Endodermal cell (in vitro differentiated cells): ENCODE results near the gene SLAMF6. TPM values are rescaled to one million over a fixed set of nuclear protein-coding genes. Genes with fewer than 3 reads are reported as not detected.
"Not testable (repeated sequence)": the region's sequence is repeated elsewhere in the genome, so short reads cannot be mapped to it uniquely, and the experiment has no call there.

Experiments
- DNase-seq: peaks from one replicate; pipeline ENCODE4 v3.0.0-alpha.2; 2017
- H3K27ac ChIP-seq: 2 replicates; pipeline ENCODE4 v1.5.1; 2013; ENCODE audit warnings: mild to moderate bottlenecking, low read depth, low read length, moderate library complexity
- H3K27me3 ChIP-seq: 2 replicates; pipeline ENCODE4 v1.6.1; 2013; ENCODE audit warnings: mild to moderate bottlenecking, low read length, moderate library complexity; ENCODE audit not compliant: insufficient read depth, control insufficient read depth, poor library complexity, severe bottlenecking
- H3K36me3 ChIP-seq: 2 replicates; pipeline ENCODE4 v1.7.0; 2013; ENCODE audit warnings: mild to moderate bottlenecking, low read length, moderate library complexity; ENCODE audit not compliant: control insufficient read depth, insufficient read depth
- H3K4me1 ChIP-seq: one replicate; pipeline ENCODE4 v1.7.0; 2013; ENCODE audit warnings: low read length; ENCODE audit not compliant: control insufficient read depth, insufficient read depth
- H3K4me3 ChIP-seq: 2 replicates; pipeline ENCODE4 v1.5.1; 2013; ENCODE audit warnings: mild to moderate bottlenecking, low read length, moderate library complexity
- H3K9ac ChIP-seq: 2 replicates; pipeline ENCODE4 v1.6.1; 2013; ENCODE audit warnings: mild to moderate bottlenecking, low read length, moderate library complexity; ENCODE audit not compliant: poor library complexity, severe bottlenecking; ENCODE audit errors: extremely low read depth
- H3K9me3 ChIP-seq: 2 replicates; pipeline ENCODE4 v1.6.1; 2013; ENCODE audit warnings: mild to moderate bottlenecking, low read length, moderate library complexity; ENCODE audit not compliant: control insufficient read depth
- H3K27ac Mint-ChIP-seq: 2 replicates; pipeline ENCODE4 v1.8.0; 2020; ENCODE audit warnings: mixed read lengths
- H3K27me3 Mint-ChIP-seq: 2 replicates; pipeline ENCODE4 v1.8.0; 2021; ENCODE audit warnings: mild to moderate bottlenecking, mixed read lengths; ENCODE audit not compliant: insufficient read depth
- H3K36me3 Mint-ChIP-seq: 2 replicates; pipeline ENCODE4 v1.8.0; 2020; ENCODE audit warnings: low read depth, mixed read lengths
- H3K4me1 Mint-ChIP-seq: 2 replicates; pipeline ENCODE4 v1.8.0; 2020; ENCODE audit warnings: mixed read lengths
- H3K4me3 Mint-ChIP-seq: 2 replicates; pipeline ENCODE4 v1.8.0; 2020; ENCODE audit warnings: mild to moderate bottlenecking, moderate library complexity, mixed read lengths
- H3K9me3 Mint-ChIP-seq: 2 replicates; pipeline ENCODE4 v1.8.0; 2020; ENCODE audit warnings: mild to moderate bottlenecking, mixed read lengths
- CTCF ChIP-seq: fragments of 200-600 bp; sonication (generic); conservative IDR thresholded peaks from 2 replicates; pipeline ENCODE4 v1.5.0; 2021; ENCODE audit warnings: antibody characterized with exemption, mild to moderate bottlenecking
- WGBS, 2 experiments: methylation state at CpG; one replicate each; pipeline versions ENCODE4 v1.1.5 to v1.1.7; 2013; ENCODE audit warnings: missing lambda C conversion rate in 2 of 2, mixed read lengths in 1 of 2; ENCODE audit not compliant: insufficient coverage in 1 of 2, insufficient read length in 1 of 2; 5-methylcytosine and 5-hydroxymethylcytosine counted together
- total RNA-seq, 2 donors: library from RNA; stranded (reverse); fragmentation: NEBNext Ultra II Directional in 1 of 2; extraction: Animal tissue kit (Norgen Biotek cat#: 25700) in 1 of 2; gene quantifications; 2 replicates in 1 of 2; 3 replicates in 1 of 2; pipeline ENCODE4 v1.2.1, GENCODE V29; 2021

Gene SLAMF6
- total RNA-seq, 2 donors from 2014 or later = not detected

DNA sequence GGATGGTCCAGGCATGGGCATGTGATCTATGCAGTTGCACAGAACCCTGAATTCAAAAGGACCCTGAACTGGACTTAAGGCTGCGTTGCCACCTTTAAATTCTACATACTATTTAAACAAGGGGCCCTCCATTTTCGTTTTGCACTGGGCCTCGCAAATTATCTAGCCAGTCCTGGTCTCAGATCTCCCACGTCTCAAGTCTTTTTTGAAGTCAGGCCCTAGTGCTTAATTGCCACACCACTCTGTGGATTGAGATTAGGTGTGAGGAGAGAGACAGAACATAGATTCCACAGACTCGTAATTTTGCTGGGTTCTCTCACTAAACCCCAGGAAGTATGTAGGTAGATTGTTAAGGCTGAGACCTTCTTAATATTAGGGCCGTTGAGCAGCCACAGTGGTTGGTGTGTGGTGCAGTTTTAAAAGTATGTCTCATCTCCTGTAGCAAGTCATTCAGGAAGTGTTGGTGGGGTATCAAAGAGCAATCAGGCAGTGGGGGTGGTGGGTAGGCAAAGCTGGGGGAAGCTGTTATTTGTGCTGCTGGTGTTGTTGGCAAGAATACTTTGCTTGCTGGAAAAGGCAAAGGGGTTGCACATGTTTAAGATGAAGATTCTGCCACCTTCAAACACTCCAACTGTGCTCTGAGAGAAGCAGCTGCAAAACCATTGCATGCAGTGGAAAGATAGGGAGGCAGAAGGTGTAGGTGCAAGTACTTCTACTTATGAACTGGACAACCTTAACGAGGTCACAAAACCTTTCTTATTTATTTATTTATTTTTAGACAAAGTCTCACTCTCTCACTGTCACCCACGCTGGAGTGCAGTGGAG is 45.0 kb upstream of the SLAMF6 start:
- Histone ChIP-seq H3K27ac (no peak overlapping the region), H3K9me3 (peaks cover 5% of the 10 kb centered on the region), H3K4me3 (no peak overlapping the region), H3K4me1 (peaks cover 7% of the 10 kb centered on the region), H3K36me3 (no peaks in the 10 kb centered on the region), H3K9ac (no peak overlapping the region), H3K27me3 (no peaks in the 10 kb centered on the region)
- Mint-ChIP-seq H3K27ac (no peak overlapping the region), H3K36me3 (no peaks in the 10 kb centered on the region), H3K4me3 (no peak overlapping the region), H3K4me1 (peaks cover 14% of the 10 kb centered on the region), H3K9me3 (peaks cover 4% of the 10 kb centered on the region), H3K27me3 (peaks cover 2% of the 10 kb centered on the region)
- DNase-seq = no peak
- WGBS, 2 experiments = 87 to 91% methylated on average over 6 to 8 of the region's 8 CpGs
- no peak for TF ChIP-seq CTCF

DNA sequence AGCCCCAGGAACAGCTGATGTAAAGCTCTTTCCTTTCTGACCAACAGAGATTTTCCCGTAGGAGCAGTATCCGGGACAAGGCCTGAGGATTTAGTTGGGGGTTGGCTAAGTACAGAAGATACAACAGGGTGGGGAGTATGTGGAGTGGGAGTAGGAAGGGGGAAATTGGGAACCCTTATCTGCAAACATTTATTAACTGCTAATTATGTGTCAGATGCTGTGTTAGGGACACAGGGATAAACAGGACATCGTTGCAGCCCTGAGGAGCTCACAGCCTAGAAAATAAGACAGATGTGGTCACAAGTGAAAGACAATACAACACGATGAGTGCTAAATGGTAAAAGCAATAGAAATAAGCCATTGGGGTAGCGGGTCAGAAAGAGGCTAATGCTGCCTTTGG is 44.3 kb upstream of the SLAMF6 start:
- Histone ChIP-seq H3K9me3 (peaks cover 12% of the 10 kb centered on the region), H3K36me3 (no peaks in the 10 kb centered on the region), H3K27ac (no peak overlapping the region), H3K4me1 (peaks cover 7% of the 10 kb centered on the region), H3K9ac (no peak overlapping the region), H3K27me3 (no peaks in the 10 kb centered on the region), H3K4me3 (no peak overlapping the region)
- H3K4me3 Mint-ChIP-seq = no peak overlapping the region
- peaks cover 14% of the 10 kb centered on the region for H3K4me1 Mint-ChIP-seq
- no peak for TF ChIP-seq CTCF
- H3K36me3 Mint-ChIP-seq = no peaks in the 10 kb centered on the region
- no peak overlapping the region for H3K27ac Mint-ChIP-seq
- peaks cover 12% of the 10 kb centered on the region for H3K9me3 Mint-ChIP-seq
- 84% methylated on average over 3 to 5 of the region's 5 CpGs for WGBS, 2 experiments
- peaks cover 2% of the 10 kb centered on the region for H3K27me3 Mint-ChIP-seq
- DNase-seq = no peak

GRCh38 chr1:160565564-160565963 is 42.5 kb upstream of the SLAMF6 start:
- no peak overlapping the region for H3K27ac ChIP-seq
- no peak for DNase-seq
- TF ChIP-seq CTCF = no peak
- Mint-ChIP-seq H3K9me3 (peaks cover 15% of the 10 kb centered on the region), H3K27me3 (no peaks in the 10 kb centered on the region), H3K4me1 (peaks cover 14% of the 10 kb centered on the region), H3K4me3 (no peak overlapping the region), H3K27ac (no peak overlapping the region), H3K36me3 (no peaks in the 10 kb centered on the region)
- no peaks in the 10 kb centered on the region for H3K27me3 ChIP-seq
- H3K4me3 ChIP-seq = no peak overlapping the region
- WGBS, 2 experiments = 94 to 96% methylated on average over 3 to 4 of the region's 4 CpGs
- H3K36me3 ChIP-seq = no peaks in the 10 kb centered on the region
- H3K4me1 ChIP-seq = peaks cover 7% of the 10 kb centered on the region
- no peak overlapping the region for H3K9ac ChIP-seq
- H3K9me3 ChIP-seq = peaks cover 15% of the 10 kb centered on the region

- H3K4me1 ChIP-seq, H3K27me3 ChIP-seq, H3K27me3 Mint-ChIP-seq, H3K27ac Mint-ChIP-seq, H3K9ac ChIP-seq, H3K4me3 Mint-ChIP-seq, H3K4me3 ChIP-seq, H3K36me3 Mint-ChIP-seq, DNase-seq, H3K27ac ChIP-seq, H3K36me3 ChIP-seq: not testable (repeated sequence)
- peaks cover 15% of the 10 kb centered on the region for H3K9me3 ChIP-seq
- WGBS, 2 experiments = 69% methylated on average over 1 of the region's 1 CpG; no CpG with 5 or more reads in 1 of the 2 experiments
- H3K9me3 Mint-ChIP-seq = peaks cover 15% of the 10 kb centered on the region
- H3K4me1 Mint-ChIP-seq = peaks cover 14% of the 10 kb centered on the region
Measured at GRCh38 chr1:160563230-160563629, 40.2 kb upstream of the SLAMF6 start.

- not testable (repeated sequence) for H3K27me3 Mint-ChIP-seq
- WGBS, 2 experiments = 86 to 92% methylated on average over 1 to 2 of the region's 2 CpGs
Measured at GRCh38 chr1:160562745-160563144, 39.7 kb upstream of the SLAMF6 start.

More at GRCh38 chr1:160562745-160563144, 39.7 kb upstream of the SLAMF6 start:
- H3K27ac Mint-ChIP-seq, DNase-seq, H3K4me3 ChIP-seq, H3K4me3 Mint-ChIP-seq, H3K4me1 ChIP-seq, H3K36me3 Mint-ChIP-seq, H3K27ac ChIP-seq, H3K4me1 Mint-ChIP-seq, H3K27me3 ChIP-seq, H3K36me3 ChIP-seq, H3K9ac ChIP-seq: not testable (repeated sequence)
- H3K9me3 Mint-ChIP-seq = peaks cover 15% of the 10 kb centered on the region
- H3K9me3 ChIP-seq = peaks cover 15% of the 10 kb centered on the region
